KOPT-K1 (cell line): Measurements from ENCODE around the gene CAMK2N2.

Source experiments
- H3K27ac ChIP-seq: fragments of 200-600 bp; sonication (generic); 2 replicates; pipeline ENCODE4 v1.5.1; 2016; ENCODE audit warnings: antibody characterized with exemption, mild to moderate bottlenecking, low read depth, low read length; ENCODE audit not compliant: poor library complexity, severe bottlenecking
- H3K36me3 ChIP-seq: fragments of 200-600 bp; sonication (generic); 2 replicates; pipeline ENCODE4 v1.5.1; 2017; ENCODE audit warnings: antibody characterized with exemption, mild to moderate bottlenecking, low read length, moderate library complexity; ENCODE audit not compliant: insufficient read depth
- H3K9me3 ChIP-seq: fragments of 200-600 bp; sonication (generic); 2 replicates; pipeline ENCODE4 v1.5.1; 2017; ENCODE audit warnings: antibody characterized with exemption, low read length, mild to moderate bottlenecking; ENCODE audit not compliant: insufficient read depth, poor library complexity, severe bottlenecking

The CAMK2N2 gene

DNA sequence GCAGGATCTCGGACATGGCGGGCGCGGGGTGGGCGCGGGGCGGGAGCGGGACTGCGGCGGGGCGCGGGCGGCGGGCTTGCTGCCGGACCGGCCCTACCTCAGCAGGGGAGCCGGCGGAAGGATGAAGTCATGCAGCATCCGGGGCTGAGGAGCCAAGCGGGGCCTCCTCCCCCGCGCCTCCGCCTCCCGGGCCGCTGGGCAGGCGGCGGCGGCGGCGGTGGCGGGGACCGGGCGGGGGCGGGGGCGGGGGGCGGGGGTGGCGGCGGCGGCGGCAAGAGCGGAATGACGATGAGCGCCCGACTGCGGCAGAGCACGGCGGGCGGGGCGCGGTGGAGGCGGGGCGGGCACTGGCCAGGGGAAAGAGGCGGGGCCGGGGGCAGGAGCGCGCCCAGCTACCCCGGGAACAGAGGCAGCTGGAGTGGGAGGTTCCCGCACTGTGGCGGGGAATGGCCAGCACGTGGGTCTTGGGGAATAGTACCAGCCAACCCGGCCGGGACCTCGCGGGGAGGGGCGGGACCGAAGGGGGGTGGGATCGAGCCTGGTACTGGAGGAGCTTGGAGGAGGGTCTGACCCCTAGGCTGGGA is at the start of gene CAMK2N2:
Gene CAMK2N2 (minus strand): TSS at position 284 of the 584 bp plus-strand sequence. CDS start 268 bp downstream, at position 16.
- no peaks in the 10 kb centered on the region for H3K9me3 ChIP-seq
- H3K36me3 ChIP-seq = no peaks in the 10 kb centered on the region
- H3K27ac ChIP-seq = no peak within 1 kb of the TSS

DNA sequence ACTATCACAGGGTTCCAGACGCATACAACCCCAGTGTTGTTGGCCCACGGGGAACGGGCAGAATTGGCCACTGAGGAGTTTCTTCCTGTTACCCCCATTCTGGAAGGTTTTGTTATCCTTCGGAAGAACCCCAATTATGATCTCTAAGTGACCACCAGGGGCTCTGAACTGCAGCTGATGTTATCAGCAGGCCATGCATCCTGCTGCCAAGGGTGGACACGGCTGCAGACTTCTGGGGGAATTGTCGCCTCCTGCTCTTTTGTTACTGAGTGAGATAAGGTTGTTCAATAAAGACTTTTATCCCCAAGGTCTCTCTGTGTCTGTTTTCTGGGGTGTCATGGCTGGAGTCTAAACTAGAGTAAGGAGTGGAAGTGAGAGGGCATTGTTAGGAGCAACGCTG is 47.4 kb upstream of the CAMK2N2 start:
- H3K36me3 ChIP-seq = peaks cover 56% of the 10 kb centered on the region
- no peaks in the 10 kb centered on the region for H3K9me3 ChIP-seq
- H3K27ac ChIP-seq = no peak overlapping the region

DNA sequence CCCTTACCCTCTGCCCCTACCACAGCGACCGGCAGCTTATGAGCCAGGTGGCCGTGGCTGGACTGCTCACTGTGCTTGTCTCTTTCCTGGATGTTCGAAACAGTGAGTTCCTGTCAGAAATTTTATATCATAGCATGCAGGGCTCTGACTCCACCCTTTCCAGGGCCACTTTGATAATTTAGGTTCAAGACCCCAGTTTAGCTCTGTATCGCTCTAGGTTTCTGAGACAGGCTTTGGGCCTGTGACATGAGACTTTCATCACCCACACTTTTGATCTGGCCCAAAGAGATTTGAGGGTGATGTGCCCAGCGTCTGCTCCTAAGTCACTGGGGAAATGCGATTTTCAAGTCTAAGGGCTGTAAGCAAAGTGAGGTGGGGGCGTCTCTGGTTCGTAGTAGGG is 46.6 kb upstream of the CAMK2N2 start:
- Histone ChIP-seq H3K36me3 (peaks cover 64% of the 10 kb centered on the region), H3K27ac (no peak overlapping the region), H3K9me3 (no peaks in the 10 kb centered on the region)

GRCh38 chr3:184306341-184306972 is 45.1 kb upstream of the CAMK2N2 start:
- peaks cover 79% of the 10 kb centered on the region for H3K36me3 ChIP-seq

DNA sequence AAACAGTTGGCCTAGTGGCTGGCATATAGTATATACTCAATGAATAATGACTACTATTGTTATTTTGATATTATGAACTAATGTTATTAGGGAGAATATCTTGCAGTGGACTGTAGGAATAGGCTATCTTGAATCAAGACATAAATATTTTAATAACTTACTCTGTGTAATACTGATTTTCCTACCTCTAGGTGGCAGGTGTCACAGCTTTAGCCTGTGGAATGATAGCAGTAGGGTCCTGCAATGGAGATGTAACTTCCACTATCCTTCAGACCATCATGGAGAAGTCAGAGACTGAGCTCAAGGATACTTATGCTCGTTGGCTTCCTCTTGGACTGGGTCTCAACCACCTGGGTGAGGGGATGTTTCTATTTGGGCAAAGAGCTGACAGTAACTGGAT is 44.2 kb upstream of the CAMK2N2 start:
- Histone ChIP-seq H3K27ac (no peak overlapping the region), H3K36me3 (peaks cover 88% of the 10 kb centered on the region), H3K9me3 (no peaks in the 10 kb centered on the region)

More at GRCh38 chr3:184306341-184306972, 45.1 kb upstream of the CAMK2N2 start:
- Histone ChIP-seq H3K27ac (no peak overlapping the region), H3K9me3 (no peaks in the 10 kb centered on the region)

- Histone ChIP-seq H3K36me3 (peaks cover 53% of the 10 kb centered on the region), H3K9me3 (no peaks in the 10 kb centered on the region), H3K27ac (peak overlapping the region; percentile 67)
Observed at GRCh38 chr3:184300378-184300720, 39.0 kb upstream of the CAMK2N2 start.

GRCh38 chr3:184299488-184300377 is 38.4 kb upstream of the CAMK2N2 start:
- H3K27ac ChIP-seq = peak overlapping the region; percentile 67
- H3K9me3 ChIP-seq = no peaks in the 10 kb centered on the region
- H3K36me3 ChIP-seq = peaks cover 47% of the 10 kb centered on the region

GRCh38 chr3:184298759-184299487 is 37.6 kb upstream of the CAMK2N2 start, which contains the start of gene PSMD2:
PSMD2 (plus strand) TSS chr3:184299241; CDS start chr3:184299267, 26 bp downstream.
- Histone ChIP-seq H3K27ac (peak within 1 kb of the TSS; percentile 67), H3K9me3 (no peaks in the 10 kb centered on the region), H3K36me3 (peaks cover 39% of the 10 kb centered on the region)

GRCh38 chr3:184296616-184297015 is 35.3 kb upstream of the CAMK2N2 start:
- Histone ChIP-seq H3K36me3 (peaks cover 16% of the 10 kb centered on the region), H3K27ac (no peak overlapping the region)

GRCh38 chr3:184295771-184296170 is 34.4 kb upstream of the CAMK2N2 start:
- Histone ChIP-seq H3K9me3 (no peaks in the 10 kb centered on the region), H3K36me3 (peaks cover 7% of the 10 kb centered on the region), H3K27ac (no peak overlapping the region)

More at GRCh38 chr3:184296616-184297015, 35.3 kb upstream of the CAMK2N2 start:
- H3K9me3 ChIP-seq = no peaks in the 10 kb centered on the region

- Histone ChIP-seq H3K9me3 (no peaks in the 10 kb centered on the region), H3K27ac (no peak overlapping the region), H3K36me3 (no peaks in the 10 kb centered on the region)
Observed at GRCh38 chr3:184291738-184292445, 30.5 kb upstream of the CAMK2N2 start.

- H3K27ac ChIP-seq = no peak overlapping the region
- no peaks in the 10 kb centered on the region for H3K9me3 ChIP-seq
- H3K36me3 ChIP-seq = no peaks in the 10 kb centered on the region
Observed at GRCh38 chr3:184291044-184291737, 29.8 kb upstream of the CAMK2N2 start.

DNA sequence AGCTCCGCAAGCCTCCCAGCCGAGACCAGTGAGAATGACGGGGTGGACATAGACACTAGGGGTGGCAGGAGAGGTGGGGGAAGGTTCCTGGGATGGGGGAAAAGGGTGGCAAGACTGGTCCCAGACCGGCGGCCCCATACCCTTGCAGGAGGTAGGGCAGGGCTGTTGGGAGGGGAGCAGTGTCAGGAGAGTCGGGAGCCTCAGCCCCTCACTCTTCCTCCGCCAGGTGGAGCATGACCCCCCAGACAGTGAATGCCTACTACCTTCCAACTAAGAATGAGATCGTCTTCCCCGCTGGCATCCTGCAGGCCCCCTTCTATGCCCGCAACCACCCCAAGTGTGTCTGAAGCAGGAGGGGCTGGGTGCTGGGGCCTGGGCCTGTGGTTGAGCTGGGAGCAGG is 29.0 kb upstream of the CAMK2N2 start:
- Histone ChIP-seq H3K27ac (no peak overlapping the region), H3K9me3 (no peaks in the 10 kb centered on the region), H3K36me3 (no peaks in the 10 kb centered on the region)

GRCh38 chr3:184289426-184289938 is 28.1 kb upstream of the CAMK2N2 start:
- H3K27ac ChIP-seq = no peak overlapping the region
- H3K36me3 ChIP-seq = no peaks in the 10 kb centered on the region
- no peaks in the 10 kb centered on the region for H3K9me3 ChIP-seq
